Testis (tissue), 3 donors: Measurements from ENCODE around the gene AKIRIN2. TPM values are rescaled to one million over a fixed set of nuclear protein-coding genes. Genes with fewer than 3 reads are reported as not detected.

Source experiments
- DNase-seq: peaks from one replicate; pipeline ENCODE4 v3.0.0-alpha.2; 2019
- H3K27ac ChIP-seq, 2 donors: fragments of 200-600 bp; sonication (generic); one replicate each; pipeline ENCODE4 v1.5.1; 2019
- H3K27me3 ChIP-seq: fragments of 200-600 bp; sonication (generic); one replicate; pipeline ENCODE4 v1.5.1; 2019
- H3K36me3 ChIP-seq: fragments of 200-600 bp; sonication (generic); one replicate; pipeline ENCODE4 v1.5.1; 2017; ENCODE audit warnings: low read depth; ENCODE audit errors: missing control alignments
- H3K4me1 ChIP-seq: fragments of 200-600 bp; sonication (generic); one replicate; pipeline ENCODE4 v1.5.1; 2019
- H3K4me3 ChIP-seq, 2 donors: fragments of 200-600 bp; sonication (generic); one replicate each; pipeline ENCODE4 v1.5.1; 2017 to 2019
- H3K9me3 ChIP-seq: fragments of 200-600 bp; sonication (generic); one replicate; pipeline ENCODE4 v1.5.1; 2017
- POLR2A ChIP-seq: fragments of 450-650 bp; IDR thresholded peaks from one replicate; pipeline ENCODE4 v1.6.1; 2017; ENCODE audit warnings: antibody characterized with exemption, mild to moderate bottlenecking, moderate library complexity
- WGBS, 2 donors: methylation state at CpG; one replicate each; pipeline ENCODE4 v1.1.5; 2018; 5-methylcytosine and 5-hydroxymethylcytosine counted together
- intact Hi-C: fragments of 100-400 bp; cut with DNase I; formaldehyde crosslinking; loops from one replicate; pipeline ENCODE4 v1.15.1; 2023; ENCODE audit warnings: low total_unique reads
- polyA plus RNA-seq: library from polyadenylated mRNA; stranded (reverse); fragments of 350-450 nt; fragmentation: Illumina TruSeq; extraction: RNeasy Lipid Tissue Mini Kit (QIAGEN cat#74804); gene quantifications from one replicate; pipeline ENCODE4 v1.2.3, GENCODE V29; 2014; ENCODE audit warnings: low read depth, low replicate concordance; ENCODE audit not compliant: insufficient read depth
- total RNA-seq, 2 donors: library from RNA; depleted of rRNA; stranded (reverse); fragments of >200 nt; gene quantifications; one replicate each; pipeline ENCODE4 v1.2.3, GENCODE V29; 2016
- TF ChIP-seq, protein P1 (sequence below), 3 experiments: fragments of 450-650 bp in 2 of 3; fragments of 200-600 bp in 1 of 3; sonication (generic) in 1 of 3; IDR thresholded peaks; one replicate each; pipeline ENCODE4 v1.5.1; 2016 to 2019; ENCODE audit warnings: antibody characterized with exemption in 3 of 3, mild to moderate bottlenecking in 2 of 3, moderate library complexity in 1 of 3

AKIRIN2 gene
- total and polyA plus RNA-seq, 3 donors from 2014 or later, result 65.2 to 73.5 (median 72.5) TPM

DNA sequence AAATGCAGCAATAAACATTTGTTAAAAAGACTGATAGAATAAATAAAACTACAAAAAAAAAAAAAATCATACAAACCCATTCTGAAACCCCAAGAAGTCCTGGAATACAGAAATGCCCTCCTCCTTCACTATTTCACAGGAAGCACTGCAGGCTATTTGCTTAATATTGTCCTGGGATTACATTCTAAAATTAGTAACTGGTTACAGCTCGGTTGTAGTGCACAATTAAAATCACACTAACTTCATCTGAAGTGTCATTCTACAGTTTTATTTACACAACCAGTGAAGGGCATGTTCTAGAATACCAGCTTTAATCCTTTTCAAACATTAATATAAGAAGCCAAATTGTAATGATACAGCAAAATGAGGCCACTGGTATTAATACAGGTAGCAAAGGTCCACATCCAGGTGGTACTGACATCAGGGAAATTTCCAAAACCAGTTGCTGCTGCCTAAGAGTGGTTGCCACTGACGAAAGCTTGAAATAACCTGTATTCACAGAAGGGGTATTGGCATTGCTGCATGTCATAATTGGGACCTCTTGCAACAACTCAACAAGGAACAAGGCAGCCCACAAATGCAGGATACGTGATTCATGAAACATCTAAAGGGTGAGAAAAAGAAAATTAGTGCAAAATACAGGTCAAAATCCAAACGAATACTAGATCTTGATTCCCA lies 26.9 kb downstream of the AKIRIN2 start:
- intact Hi-C loops, result no loop called here
- TF ChIP-seq, protein P1, sequence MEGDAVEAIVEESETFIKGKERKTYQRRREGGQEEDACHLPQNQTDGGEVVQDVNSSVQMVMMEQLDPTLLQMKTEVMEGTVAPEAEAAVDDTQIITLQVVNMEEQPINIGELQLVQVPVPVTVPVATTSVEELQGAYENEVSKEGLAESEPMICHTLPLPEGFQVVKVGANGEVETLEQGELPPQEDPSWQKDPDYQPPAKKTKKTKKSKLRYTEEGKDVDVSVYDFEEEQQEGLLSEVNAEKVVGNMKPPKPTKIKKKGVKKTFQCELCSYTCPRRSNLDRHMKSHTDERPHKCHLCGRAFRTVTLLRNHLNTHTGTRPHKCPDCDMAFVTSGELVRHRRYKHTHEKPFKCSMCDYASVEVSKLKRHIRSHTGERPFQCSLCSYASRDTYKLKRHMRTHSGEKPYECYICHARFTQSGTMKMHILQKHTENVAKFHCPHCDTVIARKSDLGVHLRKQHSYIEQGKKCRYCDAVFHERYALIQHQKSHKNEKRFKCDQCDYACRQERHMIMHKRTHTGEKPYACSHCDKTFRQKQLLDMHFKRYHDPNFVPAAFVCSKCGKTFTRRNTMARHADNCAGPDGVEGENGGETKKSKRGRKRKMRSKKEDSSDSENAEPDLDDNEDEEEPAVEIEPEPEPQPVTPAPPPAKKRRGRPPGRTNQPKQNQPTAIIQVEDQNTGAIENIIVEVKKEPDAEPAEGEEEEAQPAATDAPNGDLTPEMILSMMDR (IDR thresholded peaks at IDR 0.05), result no peak
- no peak for TF ChIP-seq POLR2A
- Histone ChIP-seq H3K36me3 (no peaks in the 10 kb centered on the region), H3K4me1 (no peaks in the 10 kb centered on the region), H3K27ac (no peak overlapping the region), H3K9me3 (no peaks in the 10 kb centered on the region), H3K4me3 (no peak overlapping the region), H3K27me3 (no peaks in the 10 kb centered on the region)
- no peak for DNase-seq
- 69 to 74% methylated on average over 4 of the region's 4 CpGs for WGBS, 2 donors

DNA sequence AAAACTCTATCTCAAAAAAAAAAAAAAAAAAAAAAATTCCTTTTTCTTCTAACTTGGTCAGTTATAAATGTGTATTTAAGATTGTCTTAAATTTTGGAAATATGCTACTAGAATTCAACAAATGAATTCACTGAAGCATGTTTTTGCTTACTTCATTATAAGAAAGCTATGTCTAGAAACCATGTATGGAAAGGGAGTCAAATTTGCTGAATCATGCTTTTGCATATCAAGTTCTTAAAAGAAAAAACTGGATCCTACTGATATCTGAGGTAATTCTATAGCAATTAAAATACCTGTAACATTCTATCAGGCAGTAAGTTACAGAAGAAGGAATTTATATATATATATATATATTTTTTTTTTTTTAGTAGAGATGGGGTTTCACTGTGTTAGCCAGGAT lies 27.7 kb downstream of the AKIRIN2 start:
- no peaks in the 10 kb centered on the region for H3K9me3 ChIP-seq
- intact Hi-C loops, result no loop called here

DNA sequence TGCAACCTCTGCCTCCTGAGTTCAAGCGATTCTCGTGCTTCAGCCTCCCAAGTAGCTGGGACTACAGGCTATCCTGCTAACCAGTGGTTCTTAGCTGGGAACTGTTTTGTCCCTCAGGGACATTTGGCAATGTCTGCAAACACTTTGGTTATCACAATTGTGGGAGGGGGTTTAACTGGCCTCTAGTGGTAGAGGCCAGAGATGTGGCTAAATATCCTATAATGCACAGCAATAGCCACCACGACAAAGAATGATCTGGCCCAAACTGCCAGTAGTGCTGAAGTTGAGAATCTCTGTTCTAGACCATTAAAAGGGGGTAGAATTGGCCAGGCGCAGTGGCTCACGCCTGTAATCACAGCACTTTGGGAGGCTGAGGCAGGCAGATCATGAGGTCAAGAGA lies 28.8 kb downstream of the AKIRIN2 start:
- no peak for DNase-seq
- Histone ChIP-seq H3K27ac (no peak overlapping the region), H3K27me3 (no peaks in the 10 kb centered on the region), H3K4me3 (no peak overlapping the region), H3K9me3 (no peaks in the 10 kb centered on the region), H3K36me3 (no peaks in the 10 kb centered on the region), H3K4me1 (no peaks in the 10 kb centered on the region)
- intact Hi-C loops, result no loop called here
- no peak for TF ChIP-seq POLR2A
- TF ChIP-seq, protein P1 (IDR thresholded peaks at IDR 0.05), result no peak
- 89 to 93% methylated on average over 5 of the region's 5 CpGs for WGBS, 2 donors

More for the DNA sequence above, 27.7 kb downstream of the AKIRIN2 start:
- Histone ChIP-seq H3K27ac (no peak overlapping the region), H3K4me1 (no peaks in the 10 kb centered on the region), H3K27me3 (no peaks in the 10 kb centered on the region), H3K36me3 (no peaks in the 10 kb centered on the region), H3K4me3 (no peak overlapping the region)
- DNase-seq, result no peak
- TF ChIP-seq POLR2A, result no peak
- TF ChIP-seq, protein P1 (IDR thresholded peaks at IDR 0.05), result no peak

DNA sequence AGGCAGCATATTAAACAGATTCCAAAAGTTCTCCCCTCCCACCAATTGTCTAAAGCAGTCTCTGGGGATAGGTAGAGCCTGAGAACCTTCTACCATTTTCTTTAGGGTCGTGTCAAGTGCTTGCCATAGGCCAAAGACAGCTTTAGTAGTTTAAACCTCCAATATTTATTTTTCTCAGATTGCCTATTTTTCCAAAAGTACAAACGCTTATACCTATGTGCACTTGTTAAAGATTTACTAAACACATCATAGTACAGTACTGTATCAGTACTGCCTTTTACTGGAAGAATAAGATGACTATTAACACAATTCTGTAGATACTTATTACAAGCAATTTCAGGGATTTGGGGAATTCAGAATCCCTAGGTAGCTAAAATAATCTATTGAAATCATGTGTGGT lies 29.4 kb downstream of the AKIRIN2 start:
- Histone ChIP-seq H3K9me3 (no peaks in the 10 kb centered on the region), H3K27me3 (no peaks in the 10 kb centered on the region), H3K27ac (no peak overlapping the region), H3K36me3 (no peaks in the 10 kb centered on the region), H3K4me3 (no peak overlapping the region), H3K4me1 (no peaks in the 10 kb centered on the region)
- 84 to 87% methylated on average over 2 of the region's 2 CpGs for WGBS, 2 donors
- no peak for DNase-seq
- TF ChIP-seq, protein P1 (IDR thresholded peaks at IDR 0.05), result no peak
- TF ChIP-seq POLR2A, result no peak
- intact Hi-C loops, result no loop called here

DNA sequence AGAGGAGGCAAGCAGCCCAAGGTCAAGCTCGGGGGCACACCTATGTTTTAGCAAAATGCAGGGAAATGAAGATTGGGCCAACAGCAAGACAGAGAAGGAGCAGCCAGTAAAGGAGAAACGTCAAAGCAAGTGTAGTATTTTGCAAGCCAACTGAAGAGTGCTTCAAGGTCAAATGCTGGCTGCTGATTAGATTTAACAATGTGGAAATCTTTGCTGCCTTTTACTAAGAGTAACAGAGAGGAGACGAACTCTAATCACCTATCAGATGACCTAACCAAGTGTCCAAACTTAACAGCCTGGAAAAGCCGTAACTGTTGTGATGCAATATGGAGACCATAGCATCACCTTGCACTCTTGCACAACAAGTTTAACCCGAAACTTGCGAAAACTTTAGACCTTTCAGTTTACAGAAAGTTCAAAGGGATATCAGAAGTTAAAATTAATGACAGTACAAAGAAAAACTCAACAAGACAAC lies 30.4 kb downstream of the AKIRIN2 start:
- 59 to 65% methylated on average over 6 of the region's 6 CpGs for WGBS, 2 donors
- no peak for DNase-seq
- TF ChIP-seq, protein P1 (IDR thresholded peaks at IDR 0.05), result no peak
- Histone ChIP-seq H3K36me3 (no peaks in the 10 kb centered on the region), H3K27ac (peak overlapping the region in 1 of 2 donors; percentile 20), H3K4me3 (no peak overlapping the region), H3K4me1 (no peaks in the 10 kb centered on the region), H3K9me3 (no peaks in the 10 kb centered on the region), H3K27me3 (no peaks in the 10 kb centered on the region)
- intact Hi-C loops, result no loop called here
